Amniotic epithelial cell (primary cell): ENCODE data around the gene BRME1.
A peak's percentile ranks its signal among the peaks of the same experiment; 100 is the strongest.

Experiments used
- DNase-seq: peaks from one replicate; pipeline ENCODE4 v3.0.0-alpha.2; 2010; ENCODE audit warnings: low read depth

The BRME1 gene

DNA sequence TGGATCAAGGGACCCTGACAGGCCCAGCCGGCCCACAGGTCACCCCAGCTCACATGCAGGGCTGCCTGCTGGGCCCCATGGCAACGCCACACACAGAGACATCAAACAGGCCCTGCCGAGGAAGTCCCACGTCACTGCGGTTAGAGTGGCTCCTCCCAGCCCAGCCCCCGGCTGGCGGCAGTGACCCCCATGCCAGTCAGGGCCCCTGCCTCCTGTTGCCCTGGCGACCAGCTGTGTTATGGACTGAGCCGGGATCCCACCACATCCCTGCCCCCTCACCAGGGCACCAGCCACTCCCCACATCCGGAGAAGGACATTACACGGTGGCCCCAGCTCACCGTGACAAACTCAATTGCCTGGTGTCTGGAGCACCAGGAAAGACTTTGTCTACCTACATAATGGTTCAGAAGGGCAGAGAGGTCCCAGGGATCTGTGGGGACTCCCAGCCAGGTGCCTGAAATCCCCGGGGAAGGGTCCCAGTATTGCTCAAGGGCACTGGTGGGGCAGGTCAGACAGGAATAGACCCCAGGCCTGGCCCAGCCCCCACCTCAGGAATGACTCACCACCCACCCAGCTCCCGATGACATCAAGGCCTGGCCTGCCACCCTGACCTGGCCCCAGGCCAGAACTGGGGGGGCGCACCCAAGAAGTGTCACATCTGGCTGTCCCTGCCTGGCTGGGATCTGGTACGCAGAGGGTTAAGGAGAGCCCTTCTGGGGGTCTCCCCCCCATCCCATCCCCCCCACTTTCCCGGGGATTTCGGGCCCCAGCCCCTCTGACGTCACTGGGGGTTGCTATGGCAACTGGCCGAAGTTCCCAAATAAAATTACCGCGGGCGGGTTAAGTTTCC, 59.1 kb downstream of the BRME1 start:
- DNase-seq = peak; percentile 86

GRCh38 chr19:13844130-13844631, 61.7 kb downstream of the BRME1 start:
- no peak for DNase-seq

GRCh38 chr19:13843104-13843921, 62.6 kb downstream of the BRME1 start:
- no peak for DNase-seq

DNA sequence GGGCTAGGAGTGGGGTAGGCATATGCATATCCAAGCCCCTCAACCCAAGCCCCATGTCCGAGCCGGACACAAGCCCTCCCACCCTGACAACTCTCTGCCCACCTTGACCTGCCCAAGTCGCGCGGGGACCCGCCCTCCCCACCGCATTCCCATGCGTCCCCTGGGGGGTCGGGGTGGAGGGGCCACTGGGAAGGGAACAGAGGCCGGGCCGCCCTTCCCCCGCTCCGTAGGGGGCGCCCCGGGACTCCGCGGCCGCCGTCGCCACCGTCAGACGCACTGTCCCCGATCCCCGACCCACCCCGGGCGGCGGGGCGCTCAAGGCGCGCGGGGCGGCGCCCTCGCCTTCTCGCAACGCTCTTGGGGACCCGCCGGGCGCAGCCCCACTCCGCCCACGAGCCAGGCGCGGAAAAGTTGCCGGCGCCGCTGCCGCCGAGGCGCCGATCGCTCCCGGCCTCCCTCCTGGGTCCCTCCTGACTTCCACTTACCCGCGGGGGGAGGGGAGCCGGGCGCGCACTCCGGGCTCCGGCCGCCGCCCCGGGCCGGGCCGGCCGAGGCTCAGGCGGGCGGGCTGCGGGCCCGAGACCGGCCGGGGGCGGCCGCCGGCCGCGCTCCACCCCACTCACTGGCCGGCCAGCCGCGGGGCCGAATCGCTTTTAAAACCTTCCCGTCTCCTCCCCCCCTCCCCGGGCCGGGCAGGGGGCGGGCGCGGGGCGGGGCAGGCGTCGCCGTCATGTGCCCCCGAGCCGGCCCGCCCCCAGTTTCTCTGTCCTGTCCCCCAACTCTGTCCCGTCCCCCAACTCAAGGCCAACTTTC, 63.4 kb downstream of the BRME1 start:
- DNase-seq = peak; percentile 51

DNA sequence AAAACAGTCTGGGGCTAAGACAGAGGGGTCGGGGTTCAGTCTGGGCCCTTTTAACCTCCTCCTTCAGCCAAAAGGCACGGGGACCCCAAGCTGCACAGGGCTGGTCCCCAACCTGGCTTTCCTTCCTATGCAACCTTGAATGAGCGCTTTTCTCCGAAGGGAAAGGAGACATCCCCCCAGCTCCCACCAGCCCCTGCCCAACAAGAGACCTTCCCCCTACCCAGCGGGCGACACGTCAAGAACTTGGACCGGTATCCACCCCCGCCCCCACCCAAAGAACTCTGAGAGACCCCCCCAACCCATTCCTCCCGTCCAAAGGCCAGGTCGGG, 64.0 kb downstream of the BRME1 start:
- no peak for DNase-seq

GRCh38 chr19:13841086-13841961, 64.6 kb downstream of the BRME1 start:
- DNase-seq = no peak

DNA sequence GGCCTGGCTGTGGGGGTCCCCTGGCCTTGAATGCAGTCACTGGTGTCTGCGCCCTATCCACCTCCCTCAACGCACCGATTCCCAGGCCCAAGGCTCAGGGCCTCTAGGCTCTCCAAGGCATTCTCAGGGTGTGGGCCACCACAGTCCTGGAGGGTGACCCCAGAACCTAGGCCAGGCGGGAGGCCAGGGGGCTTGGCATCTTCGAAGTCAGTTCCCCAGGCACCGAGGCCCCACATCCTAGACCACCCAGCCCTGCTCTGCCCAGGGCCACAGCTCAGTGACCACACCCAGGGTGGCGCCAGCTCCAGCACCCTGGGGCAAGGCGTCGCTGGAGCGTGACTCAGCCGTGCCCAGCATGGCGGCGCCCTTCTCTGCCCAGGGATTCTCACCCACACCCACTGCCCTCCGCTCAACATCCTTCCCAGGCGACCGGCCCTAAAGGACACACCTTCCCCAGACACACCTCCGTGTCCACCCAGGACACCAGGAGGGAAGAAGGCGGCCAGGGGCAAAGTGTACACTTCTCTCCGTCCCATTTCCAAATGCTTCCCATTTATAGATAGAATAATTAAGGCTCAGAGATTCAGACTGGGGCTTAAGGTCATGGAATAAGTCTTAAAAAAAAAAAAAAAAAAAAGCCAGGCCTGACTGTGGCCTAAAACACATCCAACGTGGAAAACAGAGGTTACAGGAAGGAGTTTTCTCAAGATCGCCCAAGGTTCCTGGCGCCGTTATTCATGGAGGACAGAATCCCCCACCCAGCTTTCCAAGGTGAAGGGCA, 65.4 kb downstream of the BRME1 start:
- DNase-seq = no peak

DNA sequence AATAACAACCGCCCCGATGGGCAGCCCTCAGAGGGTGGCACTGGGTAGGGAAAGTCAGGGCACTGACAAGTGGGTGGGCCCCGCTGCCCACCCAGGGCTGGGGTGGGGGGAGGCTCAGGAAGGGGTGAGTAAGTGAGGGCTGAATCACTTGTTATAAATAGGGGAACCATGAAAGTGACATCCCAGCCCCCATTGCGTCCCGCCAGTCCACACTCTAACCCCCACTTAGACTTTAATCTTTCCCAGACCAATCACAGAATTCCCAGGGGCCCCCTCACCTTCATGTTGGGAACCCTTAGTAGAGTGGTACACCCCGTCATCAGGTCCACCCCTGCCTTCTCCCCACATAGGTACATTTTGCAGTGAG, 66.0 kb downstream of the BRME1 start:
- no peak for DNase-seq

DNA sequence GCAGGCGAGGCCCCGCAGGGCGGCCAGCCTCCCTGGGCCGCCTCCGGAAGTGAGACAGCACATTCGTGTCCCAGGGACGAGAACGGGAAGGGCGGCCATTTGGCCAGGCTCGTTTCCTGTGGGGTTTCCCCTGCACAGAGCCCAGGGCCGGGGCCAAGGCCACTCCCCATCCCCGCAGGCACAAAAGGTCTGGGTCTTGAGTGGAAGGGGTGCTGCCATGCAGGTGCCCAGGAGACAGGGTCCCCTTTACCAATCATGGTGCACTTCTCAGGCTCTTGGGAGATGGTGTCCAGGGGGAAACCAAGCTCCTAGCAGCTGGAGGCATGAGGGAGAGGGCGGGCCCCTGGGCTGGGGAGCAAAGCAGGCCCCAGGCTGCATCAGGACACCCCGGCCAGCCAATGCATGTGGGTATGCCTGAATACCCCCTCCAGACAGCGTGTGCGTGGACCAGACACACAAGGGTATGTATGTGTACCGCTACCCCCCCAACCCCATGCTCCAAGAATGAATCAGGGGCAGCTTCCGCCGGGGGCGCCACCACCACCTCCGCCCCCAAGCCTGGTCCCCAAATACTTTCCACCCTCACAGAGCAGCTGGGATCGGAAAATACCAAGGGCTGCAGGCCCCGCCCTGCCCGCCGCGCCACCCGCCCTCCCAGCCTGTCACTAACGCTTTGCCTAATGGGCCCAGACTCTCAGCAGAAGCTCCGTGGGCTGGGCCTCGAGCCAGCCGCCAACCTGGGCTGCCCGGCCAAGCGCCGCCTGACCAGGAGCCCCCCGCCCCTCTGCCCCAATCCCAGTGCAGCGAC, 66.6 kb downstream of the BRME1 start:
- DNase-seq = peak; percentile 46

DNA sequence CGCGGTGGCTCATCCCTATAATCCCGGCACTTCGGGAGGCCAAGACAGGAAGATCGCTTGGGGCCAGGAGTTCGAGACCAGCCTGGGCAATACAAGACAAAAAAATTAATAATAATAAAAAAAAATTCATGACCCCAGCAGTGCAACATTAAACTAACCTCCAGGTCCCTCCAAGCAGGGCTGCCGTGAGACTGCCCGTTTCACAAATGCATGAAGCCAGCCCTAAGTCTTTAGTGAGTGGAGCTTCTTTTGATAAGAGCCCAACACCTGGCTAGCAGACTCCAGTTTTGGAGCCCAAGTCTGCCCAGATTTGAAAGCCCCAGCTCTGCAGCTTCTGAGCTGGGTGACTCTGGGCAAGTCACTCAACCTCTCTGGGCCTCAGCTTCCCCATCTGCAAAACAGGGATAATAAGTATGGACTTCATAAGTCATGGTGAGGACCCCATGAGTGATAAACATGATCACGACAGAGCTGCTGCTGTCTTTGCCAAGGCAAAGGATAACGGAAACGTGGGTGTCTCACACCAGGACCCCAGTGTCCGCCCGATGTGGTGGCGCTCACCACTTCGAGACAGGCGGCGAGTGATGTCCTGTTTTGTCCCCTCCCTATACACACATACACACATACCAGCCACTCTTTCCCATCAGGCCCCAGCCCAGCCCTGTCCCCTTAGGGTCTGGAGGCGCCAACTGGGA, 67.3 kb downstream of the BRME1 start:
- DNase-seq = no peak

- DNase-seq = no peak
These were observed 69.9 kb downstream of the BRME1 start for GRCh38 chr19:13835791-13836723.

GRCh38 chr19:13834244-13835069, 71.5 kb downstream of the BRME1 start:
- peak; percentile 74 for DNase-seq

- peak; percentile 78 for DNase-seq
These were observed 72.3 kb downstream of the BRME1 start for GRCh38 chr19:13833330-13834243.
